ENCODE measurements around the gene NIT2. TPM values are rescaled to one million over a fixed set of nuclear protein-coding genes. Genes with fewer than 3 reads are reported as not detected.
A peak's percentile ranks its signal among the peaks of the same experiment; 100 is the strongest.

The NIT2 gene
- total and polyA plus RNA-seq, 9 of the 15 experiments (the other 6 are each of a cell fraction or from before 2014, with no cell fraction given) = 11.4 to 62.2 (median 22.1) TPM

DNA sequence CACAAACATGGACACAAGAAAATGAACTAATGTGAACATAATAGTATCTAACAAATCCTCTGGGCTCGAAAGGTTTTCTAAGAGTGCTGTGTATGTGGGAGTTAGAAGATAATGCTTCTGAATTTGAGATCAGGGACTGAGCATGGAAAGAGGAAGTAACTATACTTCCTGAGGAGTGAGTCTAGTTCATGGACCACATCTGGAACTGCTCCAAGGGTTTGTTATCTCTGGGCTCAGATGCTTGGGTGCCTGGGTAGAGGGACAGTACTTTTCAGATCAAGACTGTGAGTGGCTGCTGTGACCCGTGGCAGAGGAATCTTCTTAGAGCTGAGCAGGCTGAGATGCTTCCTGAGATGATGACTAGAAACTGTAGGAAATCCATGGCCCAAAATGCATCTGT is 45.2 kb upstream of the NIT2 start (continued):
- no peak for TF ChIP-seq PTRF (tag; IDR thresholded peaks at IDR 0.05)
- TF ChIP-seq PHTF2 (CRISPR knock-in tag; IDR thresholded peaks at IDR 0.05) = no peak
- TF ChIP-seq RCOR1 (IDR thresholded peaks at IDR 0.05; ENCODE audit: borderline replicate concordance in 1 of 2, low read depth in 2 of 2, low read length in 2 of 2) = peak; percentile 90 to 97; a peak in 3 of 4 replicates
- no peak for TF ChIP-seq NFATC3 (IDR thresholded peaks at IDR 0.05)
- no peak for TF ChIP-seq PPARD (CRISPR knock-in tag; IDR thresholded peaks at IDR 0.05)
- TF ChIP-seq ZNF583 (CRISPR knock-in tag; IDR thresholded peaks at IDR 0.05) = no peak
- TF ChIP-seq RBM15 (IDR thresholded peaks at IDR 0.05; ENCODE audit: insufficient read depth, low read length) = no peak
- TF ChIP-seq HDAC1 (IDR thresholded peaks at IDR 0.05) = peak in 1 of 2 experiments; percentile 56; a peak in 1 of 4 replicates
- peak; percentile 30; the same call in 1 of the 2 replicates for TF ChIP-seq CXXC5 (CRISPR knock-in tag; IDR thresholded peaks at IDR 0.05)
- TF ChIP-seq ZNF699 (CRISPR knock-in tag; IDR thresholded peaks at IDR 0.05; ENCODE audit: insufficient replicate concordance) = no peak
- TF ChIP-seq, protein P1, sequence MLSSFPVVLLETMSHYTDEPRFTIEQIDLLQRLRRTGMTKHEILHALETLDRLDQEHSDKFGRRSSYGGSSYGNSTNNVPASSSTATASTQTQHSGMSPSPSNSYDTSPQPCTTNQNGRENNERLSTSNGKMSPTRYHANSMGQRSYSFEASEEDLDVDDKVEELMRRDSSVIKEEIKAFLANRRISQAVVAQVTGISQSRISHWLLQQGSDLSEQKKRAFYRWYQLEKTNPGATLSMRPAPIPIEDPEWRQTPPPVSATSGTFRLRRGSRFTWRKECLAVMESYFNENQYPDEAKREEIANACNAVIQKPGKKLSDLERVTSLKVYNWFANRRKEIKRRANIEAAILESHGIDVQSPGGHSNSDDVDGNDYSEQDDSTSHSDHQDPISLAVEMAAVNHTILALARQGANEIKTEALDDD (IDR thresholded peaks at IDR 0.05) = peak; percentile 72
- TF ChIP-seq, protein P2, sequence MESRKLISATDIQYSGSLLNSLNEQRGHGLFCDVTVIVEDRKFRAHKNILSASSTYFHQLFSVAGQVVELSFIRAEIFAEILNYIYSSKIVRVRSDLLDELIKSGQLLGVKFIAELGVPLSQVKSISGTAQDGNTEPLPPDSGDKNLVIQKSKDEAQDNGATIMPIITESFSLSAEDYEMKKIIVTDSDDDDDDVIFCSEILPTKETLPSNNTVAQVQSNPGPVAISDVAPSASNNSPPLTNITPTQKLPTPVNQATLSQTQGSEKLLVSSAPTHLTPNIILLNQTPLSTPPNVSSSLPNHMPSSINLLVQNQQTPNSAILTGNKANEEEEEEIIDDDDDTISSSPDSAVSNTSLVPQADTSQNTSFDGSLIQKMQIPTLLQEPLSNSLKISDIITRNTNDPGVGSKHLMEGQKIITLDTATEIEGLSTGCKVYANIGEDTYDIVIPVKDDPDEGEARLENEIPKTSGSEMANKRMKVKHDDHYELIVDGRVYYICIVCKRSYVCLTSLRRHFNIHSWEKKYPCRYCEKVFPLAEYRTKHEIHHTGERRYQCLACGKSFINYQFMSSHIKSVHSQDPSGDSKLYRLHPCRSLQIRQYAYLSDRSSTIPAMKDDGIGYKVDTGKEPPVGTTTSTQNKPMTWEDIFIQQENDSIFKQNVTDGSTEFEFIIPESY (CRISPR knock-in tag; IDR thresholded peaks at IDR 0.05) = 0 out of 2 replicates have a peak, but pooled peaks have one; percentile 20
- TF ChIP-seq, protein P3, sequence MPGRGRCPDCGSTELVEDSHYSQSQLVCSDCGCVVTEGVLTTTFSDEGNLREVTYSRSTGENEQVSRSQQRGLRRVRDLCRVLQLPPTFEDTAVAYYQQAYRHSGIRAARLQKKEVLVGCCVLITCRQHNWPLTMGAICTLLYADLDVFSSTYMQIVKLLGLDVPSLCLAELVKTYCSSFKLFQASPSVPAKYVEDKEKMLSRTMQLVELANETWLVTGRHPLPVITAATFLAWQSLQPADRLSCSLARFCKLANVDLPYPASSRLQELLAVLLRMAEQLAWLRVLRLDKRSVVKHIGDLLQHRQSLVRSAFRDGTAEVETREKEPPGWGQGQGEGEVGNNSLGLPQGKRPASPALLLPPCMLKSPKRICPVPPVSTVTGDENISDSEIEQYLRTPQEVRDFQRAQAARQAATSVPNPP (IDR thresholded peaks at IDR 0.05; ENCODE audit: borderline replicate concordance, insufficient read depth, insufficient read length) = no peak
- no peak for TF ChIP-seq COPS2 (conservative IDR thresholded peaks at IDR 0.05)
- peak; percentile 95 for TF ChIP-seq ARID1B (IDR thresholded peaks at IDR 0.05)
- TF ChIP-seq, protein P4, sequence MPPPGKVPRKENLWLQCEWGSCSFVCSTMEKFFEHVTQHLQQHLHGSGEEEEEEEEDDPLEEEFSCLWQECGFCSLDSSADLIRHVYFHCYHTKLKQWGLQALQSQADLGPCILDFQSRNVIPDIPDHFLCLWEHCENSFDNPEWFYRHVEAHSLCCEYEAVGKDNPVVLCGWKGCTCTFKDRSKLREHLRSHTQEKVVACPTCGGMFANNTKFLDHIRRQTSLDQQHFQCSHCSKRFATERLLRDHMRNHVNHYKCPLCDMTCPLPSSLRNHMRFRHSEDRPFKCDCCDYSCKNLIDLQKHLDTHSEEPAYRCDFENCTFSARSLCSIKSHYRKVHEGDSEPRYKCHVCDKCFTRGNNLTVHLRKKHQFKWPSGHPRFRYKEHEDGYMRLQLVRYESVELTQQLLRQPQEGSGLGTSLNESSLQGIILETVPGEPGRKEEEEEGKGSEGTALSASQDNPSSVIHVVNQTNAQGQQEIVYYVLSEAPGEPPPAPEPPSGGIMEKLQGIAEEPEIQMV (tag; conservative IDR thresholded peaks at IDR 0.05; ENCODE audit: low read depth) = no peak
- peak in 1 of 2 experiments; percentile 52; a peak in 1 of 4 replicates for TF ChIP-seq ARNT (IDR thresholded peaks at IDR 0.05)
- TF ChIP-seq HDAC2 (IDR thresholded peaks at IDR 0.05) = peak; percentile 91
- no peak for TF ChIP-seq GABPB2 (CRISPR knock-in tag; conservative IDR thresholded peaks at IDR 0.05)
- TF ChIP-seq SRSF1 (IDR thresholded peaks at IDR 0.05; ENCODE audit: low read depth, low read length) = no peak
- peak; percentile 69 for TF ChIP-seq MTA2 (IDR thresholded peaks at IDR 0.05; ENCODE audit: low read depth)
- peak; percentile 61; the same call in 1 of the 2 replicates for TF ChIP-seq PML (IDR thresholded peaks at IDR 0.05; ENCODE audit: low read length)
- TF ChIP-seq RNF2 (IDR thresholded peaks at IDR 0.05) = peak; percentile 55; the same call in 1 of the 2 replicates
- TF ChIP-seq KDM5B (IDR thresholded peaks at IDR 0.05; ENCODE audit: insufficient replicate concordance, low read depth, low read length) = no peak
- peak; percentile 94 for TF ChIP-seq SMARCA4 (IDR thresholded peaks at IDR 0.05)
- TF ChIP-seq ADNP (tag; IDR thresholded peaks at IDR 0.05) = no peak
- peak; percentile 64; the same call in 1 of the 2 replicates for TF ChIP-seq ETV5 (CRISPR knock-in tag; IDR thresholded peaks at IDR 0.05; ENCODE audit: low read depth)
